H1 (cell line): ENCODE measurements around the gene GALNT17. TPM values are rescaled to one million over a fixed set of nuclear protein-coding genes. Genes with fewer than 3 reads are reported as not detected.
"Not testable (repeated sequence)": the region's sequence is repeated elsewhere in the genome, so short reads cannot be mapped to it uniquely, and the experiment has no call there.

Experiments
- CTCF ChIA-PET: fragments of 300-600 bp; sonication (Branson Sonifier 250); formaldehyde crosslinking; loops from one replicate; lab custom pipeline; 2021; ENCODE audit not compliant: partially characterized antibody; lab: Charles Lee
- POLR2A ChIA-PET: fragments of 300-600 bp; sonication (Branson Sonifier 250); formaldehyde crosslinking; loops from one replicate; lab custom pipeline; 2021; ENCODE audit warnings: inconsistent platforms; ENCODE audit not compliant: partially characterized antibody; lab: Charles Lee
- DNase-seq, 2 experiments: peaks; one replicate each; pipeline versions ENCODE4 v3.0.0 to v3.0.0-alpha.2; 2010 to 2022; ENCODE audit warnings: low spot score in 2 of 2, low read depth in 1 of 2, mixed read lengths in 1 of 2
- FAIRE-seq: peaks from 2 replicates; lab custom pipeline; 2011; peaks lifted over from hg19 to GRCh38; lab: Jason Lieb, UNC
- H2AFZ ChIP-seq: 2 replicates; pipeline ENCODE4 v1.8.1; 2012; ENCODE audit warnings: low read length, inconsistent platforms
- H2AK5ac ChIP-seq: 2 replicates; pipeline ENCODE4 v1.6.1; 2013; ENCODE audit warnings: low read depth, low read length
- H2BK120ac ChIP-seq: replicated peaks from 2 replicates; pipeline ENCODE3; 2013; ENCODE audit warnings: low read depth, low read length, inconsistent platforms
- H2BK12ac ChIP-seq: 2 replicates; pipeline ENCODE4 v1.6.1; 2013; ENCODE audit warnings: low read depth, low read length
- H2BK15ac ChIP-seq: 2 replicates; pipeline ENCODE4 v1.6.1; 2013; ENCODE audit warnings: low read length
- H2BK20ac ChIP-seq: 2 replicates; pipeline ENCODE4 v1.6.1; 2013; ENCODE audit warnings: low read length
- H2BK5ac ChIP-seq: 2 replicates; pipeline ENCODE4 v1.6.1; 2013; ENCODE audit warnings: low read depth, low read length
- H3K14ac ChIP-seq: 2 replicates; pipeline ENCODE4 v1.6.1; 2013; ENCODE audit warnings: inconsistent platforms; ENCODE audit not compliant: insufficient read length
- H3K18ac ChIP-seq: 2 replicates; pipeline ENCODE4 v1.6.1; 2013; ENCODE audit warnings: low read length; ENCODE audit errors: extremely low read depth
- H3K23ac ChIP-seq: 2 replicates; pipeline ENCODE4 v1.6.1; 2013; ENCODE audit warnings: inconsistent platforms; ENCODE audit not compliant: insufficient read length
- H3K23me2 ChIP-seq: 2 replicates; pipeline ENCODE4 v1.6.1; 2013; ENCODE audit warnings: low read depth, low read length
- H3K27ac ChIP-seq: 2 replicates; pipeline ENCODE4 v1.6.1; 2011; ENCODE audit warnings: low read depth, low read length, inconsistent platforms
- H3K27me3 ChIP-seq, 4 experiments: replicated peaks in 1 of 4; 1 replicate in 1 of 4; 2 replicates in 3 of 4; pipeline versions ENCODE4 v1.6.1 to v1.8.1; 2011 to 2013; ENCODE audit warnings: low read length in 3 of 4, mild to moderate bottlenecking in 3 of 4, inconsistent platforms in 2 of 4, mixed read lengths in 2 of 4, moderate library complexity in 1 of 4; ENCODE audit not compliant: control insufficient read depth in 3 of 4, insufficient read depth in 3 of 4; ENCODE audit errors: extremely low read depth in 1 of 4
- H3K36me3 ChIP-seq, 4 experiments: 2 replicates each; pipeline versions ENCODE4 v1.6.1 to v1.8.1; 2011 to 2013; ENCODE audit warnings: mild to moderate bottlenecking in 4 of 4, low read length in 3 of 4, moderate library complexity in 2 of 4, control low read depth in 1 of 4, inconsistent platforms in 1 of 4; ENCODE audit not compliant: insufficient read depth in 4 of 4, control insufficient read depth in 2 of 4
- H3K4ac ChIP-seq: replicated peaks from 2 replicates; pipeline ENCODE3; 2013; ENCODE audit warnings: low read length, low read depth, mixed read lengths, inconsistent platforms; ENCODE audit not compliant: insufficient read length
- H3K4me1 ChIP-seq, 4 experiments: replicated peaks in 1 of 4; 1 replicate in 1 of 4; 2 replicates in 3 of 4; pipeline versions ENCODE4 v1.6.1 to v1.8.1; 2011 to 2013; ENCODE audit warnings: low read length in 3 of 4, inconsistent platforms in 2 of 4, mixed read lengths in 1 of 4; ENCODE audit not compliant: insufficient read depth in 4 of 4, control insufficient read depth in 3 of 4
- H3K4me2 ChIP-seq, 2 experiments: 2 replicates each; pipeline versions ENCODE4 v1.6.1 to v1.8.1; 2011 to 2013; ENCODE audit warnings: low read depth in 2 of 2, low read length in 2 of 2, control low read depth in 1 of 2, inconsistent platforms in 1 of 2, mild to moderate bottlenecking in 1 of 2; ENCODE audit not compliant: insufficient read depth in 1 of 2
- H3K4me3 ChIP-seq, 4 experiments: fragments of 200-600, 300-600 bp in 1 of 4; sonication (generic), shearing (Covaris generic), sonication (Bioruptor Twin) in 1 of 4; 2 replicates each; pipeline versions ENCODE4 v1.5.1 to v1.8.1; 2011 to 2016; ENCODE audit warnings: low read length in 4 of 4, low read depth in 3 of 4, control low read depth in 2 of 4, inconsistent platforms in 2 of 4, mild to moderate bottlenecking in 2 of 4, mixed read lengths in 1 of 4, moderate library complexity in 1 of 4; ENCODE audit not compliant: insufficient read depth in 2 of 4; ENCODE audit errors: extremely low read depth in 1 of 4
- H3K56ac ChIP-seq: replicated peaks from 2 replicates; pipeline ENCODE3; 2013; ENCODE audit warnings: low read depth, mild to moderate bottlenecking, mixed read lengths, low read length, inconsistent platforms; ENCODE audit not compliant: insufficient read length
- H3K79me1 ChIP-seq: 2 replicates; pipeline ENCODE4 v1.6.1; 2013; ENCODE audit warnings: low read depth, low read length, control low read depth
- H3K79me2 ChIP-seq, 2 experiments: 2 replicates each; pipeline versions ENCODE4 v1.6.1 to v1.8.1; 2012 to 2013; ENCODE audit warnings: low read length in 2 of 2, mild to moderate bottlenecking in 2 of 2, inconsistent platforms in 1 of 2; ENCODE audit not compliant: insufficient read depth in 2 of 2, control insufficient read depth in 1 of 2
- H3K9ac ChIP-seq, 4 experiments: replicated peaks in 1 of 4; 1 replicate in 1 of 4; 2 replicates in 3 of 4; pipeline versions ENCODE4 v1.6.1 to v1.8.1; 2011 to 2013; ENCODE audit warnings: low read depth in 3 of 4, low read length in 3 of 4, control low read depth in 2 of 4, mild to moderate bottlenecking in 2 of 4, moderate library complexity in 2 of 4, inconsistent platforms in 1 of 4; ENCODE audit errors: extremely low read depth in 1 of 4
- H3K9me3 ChIP-seq, 2 experiments: 2 replicates each; pipeline versions ENCODE4 v1.6.1 to v1.8.1; 2012 to 2013; ENCODE audit warnings: mild to moderate bottlenecking in 2 of 2, moderate library complexity in 2 of 2, control low read depth in 1 of 2, inconsistent platforms in 1 of 2, low read depth in 1 of 2, low read length in 1 of 2, mixed read lengths in 1 of 2; ENCODE audit not compliant: insufficient read depth in 2 of 2
- H4K20me1 ChIP-seq, 2 experiments: replicated peaks in 1 of 2; 2 replicates each; pipeline versions ENCODE3 to v1.8.1; 2011 to 2013; ENCODE audit warnings: inconsistent platforms in 2 of 2, low read length in 2 of 2, mild to moderate bottlenecking in 1 of 2; ENCODE audit not compliant: insufficient read depth in 2 of 2, control insufficient read depth in 1 of 2
- H4K5ac ChIP-seq: 2 replicates; pipeline ENCODE4 v1.6.1; 2013; ENCODE audit warnings: low read length, low read depth, mixed read lengths, inconsistent platforms; ENCODE audit not compliant: insufficient read length
- H4K8ac ChIP-seq: 2 replicates; pipeline ENCODE4 v1.8.0; 2013; ENCODE audit warnings: mild to moderate bottlenecking, moderate library complexity, low read length, inconsistent platforms; ENCODE audit not compliant: insufficient read depth; ENCODE audit errors: extremely low read depth
- H4K91ac ChIP-seq: replicated peaks from 2 replicates; pipeline ENCODE3; 2013; ENCODE audit warnings: low read length, mixed read lengths, inconsistent platforms; ENCODE audit not compliant: insufficient read length
- MAFK ChIP-seq: IDR thresholded peaks from 2 replicates; pipeline ENCODE4 v1.6.1; 2012; ENCODE audit warnings: low read depth, mild to moderate bottlenecking, improper control_type of control experiment, low read length
- WGBS, 2 experiments: shearing (Covaris generic) in 1 of 2; methylation state at CpG; one replicate each; pipeline versions ENCODE4 v1.1.6 to v1.1.7; 2013 to 2015; ENCODE audit warnings: low lambda C conversion rate in 2 of 2, mixed read lengths in 2 of 2, inconsistent platforms in 1 of 2, low coverage in 1 of 2, missing lambda C conversion rate in 1 of 2; ENCODE audit not compliant: insufficient replicate concordance in 2 of 2, insufficient coverage in 1 of 2, insufficient read length in 1 of 2; ENCODE audit errors: extremely low coverage in 1 of 2, missing lambda C conversion rate in 1 of 2; 5-methylcytosine and 5-hydroxymethylcytosine counted together
- polyA plus RNA-seq, 7 experiments: library from polyadenylated mRNA; depleted of rRNA in 3 of 7; stranded (reverse) in 5 of 7; unstranded in 2 of 7; fragments of >200 nt in 5 of 7; fragments of 200-250 nt in 2 of 7; gene quantifications; 1 replicate in 5 of 7; 2 replicates in 1 of 7; 4 replicates in 1 of 7; pipeline versions ENCODE4 v1.2.1 to v1.2.3, GENCODE V29; 2011 to 2013; ENCODE audit warnings: missing spikeins in 2 of 7, mixed read lengths in 2 of 7
- total RNA-seq: library from RNA; stranded (reverse); fragmentation: NEBNext Ultra II Directional; extraction: Animal tissue kit (Norgen Biotek cat#: 25700); gene quantifications from 2 replicates; pipeline ENCODE4 v1.2.1, GENCODE V29; 2021

GALNT17 gene
- total and polyA plus RNA-seq, 2 of the 8 experiments (the other 6 are each of a cell fraction or from before 2014, with no cell fraction given), result 37.7 to 47.0 TPM

- H3K27ac ChIP-seq, H4K20me1 ChIP-seq, H3K4me2 ChIP-seq, H2BK12ac ChIP-seq, H4K5ac ChIP-seq, H2BK120ac ChIP-seq, H4K91ac ChIP-seq, H3K23me2 ChIP-seq, DNase-seq, H3K4ac ChIP-seq, H3K18ac ChIP-seq, H3K27me3 ChIP-seq, POLR2A ChIA-PET, H2AFZ ChIP-seq, H3K14ac ChIP-seq, H2BK20ac ChIP-seq, H3K56ac ChIP-seq, H3K9me3 ChIP-seq, H3K9ac ChIP-seq, H3K36me3 ChIP-seq, H3K4me1 ChIP-seq, H3K23ac ChIP-seq, FAIRE-seq, H3K79me1 ChIP-seq, H4K8ac ChIP-seq, H2BK15ac ChIP-seq, H2AK5ac ChIP-seq, H3K4me3 ChIP-seq, H2BK5ac ChIP-seq: not testable (repeated sequence)
- TF ChIP-seq MAFK, result peak; percentile 54; the same call in 1 of the 2 replicates
- peaks cover 0 to 90% of the 10 kb centered on the region in 2 experiments; a peak in 2 of 4 replicates for H3K79me2 ChIP-seq
- CTCF ChIA-PET, result interaction anchor here (1.0 to 1.2 kb wide), 2 partner anchors 10 to 76 kb away, joined by 3 to 4 read pairs; no protein-coding TSS in a partner anchor
- 93% methylated on average over 4 of the region's 4 CpGs; no CpG with 5 or more reads in 1 of the 2 experiments for WGBS, 2 experiments
Measured at GRCh38 chr7:71209484-71209883, 77.5 kb downstream of the GALNT17 start.
